ENCODE measurements around the gene PAXIP1. TPM values are rescaled to one million over a fixed set of nuclear protein-coding genes. Genes with fewer than 3 reads are reported as not detected.

Gene PAXIP1
- total and polyA plus RNA-seq, 7 donors: 4.2 to 13.6 (median 9.2) TPM

GRCh38 chr7:154911411-154911810 lies 91.5 kb downstream of the PAXIP1 start:
- H3K4me1 ChIP-seq: peaks cover 0 to 11% (median 9%) of the 10 kb centered on the region in 4 donors
- no peaks in the 10 kb centered on the region for H3K36me3 ChIP-seq
- TF ChIP-seq POLR2A (IDR thresholded peaks at IDR 0.05): no peak
- TF ChIP-seq POLR2AphosphoS5 (IDR thresholded peaks at IDR 0.05): no peak
- TF ChIP-seq CTCF (IDR thresholded peaks at IDR 0.05): no peak
- no peak for TF ChIP-seq EP300 (IDR thresholded peaks at IDR 0.05)
- no peaks in the 10 kb centered on the region for H3K9me3 ChIP-seq
- DNase-seq: no peak
- H3K4me3 ChIP-seq: no peak overlapping the region
- no peak overlapping the region for H3K27ac ChIP-seq
- intact Hi-C loops (cut with DNase I): no loop called here
- peaks cover 6 to 51% (median 16%) of the 10 kb centered on the region in 3 donors for H3K27me3 ChIP-seq
- 91 to 95% methylated on average over 2 of the region's 2 CpGs for WGBS, 2 donors

DNA sequence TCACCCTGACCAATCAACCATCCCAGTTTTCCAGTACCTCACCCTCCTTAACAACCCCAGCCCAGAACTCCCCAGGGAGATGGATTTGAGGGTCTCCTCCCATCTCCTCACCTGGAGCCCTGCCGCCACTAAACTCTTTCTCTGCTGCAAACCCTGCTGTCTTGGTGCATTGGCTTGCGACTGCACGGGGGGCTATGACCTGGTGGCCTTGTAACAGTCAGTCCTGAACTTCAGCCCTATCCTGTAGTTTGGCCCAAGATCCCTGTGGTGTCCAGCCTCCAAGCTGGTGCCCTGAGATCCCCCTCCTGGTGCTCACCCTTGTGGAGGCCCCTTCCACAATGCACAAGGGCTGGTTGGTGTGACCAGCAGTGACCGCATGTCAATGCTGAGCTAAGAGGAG lies 91.9 kb downstream of the PAXIP1 start:
- H3K4me1 ChIP-seq: peaks cover 0 to 11% (median 9%) of the 10 kb centered on the region in 4 donors
- H3K27me3 ChIP-seq: peaks cover 6 to 47% (median 16%) of the 10 kb centered on the region in 3 donors
- H3K27ac ChIP-seq: no peak overlapping the region
- WGBS, 2 donors: 96 to 98% methylated on average over 4 of the region's 4 CpGs
- intact Hi-C loops (cut with DNase I): no loop called here
- TF ChIP-seq POLR2AphosphoS5 (IDR thresholded peaks at IDR 0.05) (no peak), POLR2A (IDR thresholded peaks at IDR 0.05) (no peak), CTCF (IDR thresholded peaks at IDR 0.05) (no peak), EP300 (IDR thresholded peaks at IDR 0.05) (no peak)
- H3K36me3 ChIP-seq: no peaks in the 10 kb centered on the region
- H3K9me3 ChIP-seq: no peaks in the 10 kb centered on the region
- DNase-seq: no peak
- H3K4me3 ChIP-seq: no peak overlapping the region

GRCh38 chr7:154910125-154910524 lies 92.8 kb downstream of the PAXIP1 start:
- no peak for TF ChIP-seq POLR2A (IDR thresholded peaks at IDR 0.05)
- TF ChIP-seq POLR2AphosphoS5 (IDR thresholded peaks at IDR 0.05): no peak
- no peak for TF ChIP-seq CTCF (IDR thresholded peaks at IDR 0.05)
- no peak for TF ChIP-seq EP300 (IDR thresholded peaks at IDR 0.05)
- DNase-seq: no peak
- intact Hi-C loops (cut with DNase I): no loop called here
- H3K36me3 ChIP-seq: no peaks in the 10 kb centered on the region
- peaks cover 6 to 38% (median 13%) of the 10 kb centered on the region in 3 donors for H3K27me3 ChIP-seq
- 73 to 74% methylated on average over 4 of the region's 4 CpGs for WGBS, 2 donors
- H3K9me3 ChIP-seq: no peaks in the 10 kb centered on the region
- no peak overlapping the region for H3K4me3 ChIP-seq
- H3K4me1 ChIP-seq: peaks cover 0 to 11% (median 9%) of the 10 kb centered on the region in 4 donors
- no peak overlapping the region for H3K27ac ChIP-seq

DNA sequence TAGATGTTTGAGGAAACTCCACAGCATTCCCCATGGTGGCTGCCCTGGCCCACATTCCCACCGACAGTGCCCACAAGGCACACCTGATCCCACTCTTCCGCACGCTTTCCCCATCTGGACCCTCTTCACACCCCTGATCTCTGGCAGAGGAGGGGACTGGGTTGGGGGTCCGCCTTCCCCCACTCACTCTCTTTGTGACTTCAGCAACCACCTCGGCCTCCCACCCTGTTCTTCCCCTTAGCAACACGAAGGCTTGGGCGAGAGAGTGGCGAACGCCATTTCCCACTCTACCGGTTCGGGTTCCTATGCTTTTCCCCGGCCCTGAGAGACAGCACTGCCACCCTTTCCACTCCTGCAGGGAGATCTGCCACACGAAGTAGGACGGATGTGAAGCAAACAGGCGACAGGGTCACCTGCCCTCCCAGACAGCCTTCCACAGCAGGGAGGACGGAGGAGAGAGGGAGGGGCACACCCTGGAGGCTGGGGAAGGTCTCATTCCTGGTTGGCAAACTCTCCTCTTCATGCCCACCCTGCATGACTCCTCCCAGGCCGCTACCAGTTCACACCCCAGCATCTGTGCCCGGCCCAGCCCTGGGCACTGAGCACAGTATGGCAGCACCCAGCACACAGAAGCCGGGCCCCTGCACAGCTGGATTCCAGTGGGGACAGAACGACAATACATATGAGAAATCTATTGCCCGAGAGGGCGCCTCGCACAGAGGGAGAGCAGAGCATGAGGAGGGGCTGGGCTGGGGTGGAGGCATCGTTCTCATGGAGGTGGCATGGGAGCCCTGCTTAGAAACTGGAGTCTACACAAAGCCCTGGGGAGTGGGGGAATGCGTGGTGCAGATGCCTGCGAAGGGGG lies 93.5 kb downstream of the PAXIP1 start:
- no peak for DNase-seq
- intact Hi-C loops (cut with DNase I): no loop called here
- peaks cover 5 to 32% (median 6%) of the 10 kb centered on the region in 3 donors for H3K27me3 ChIP-seq

More for the DNA sequence above, 93.5 kb downstream of the PAXIP1 start:
- no peak overlapping the region for H3K27ac ChIP-seq
- no peak overlapping the region for H3K4me3 ChIP-seq
- no peaks in the 10 kb centered on the region for H3K9me3 ChIP-seq
- WGBS, 2 donors: 83 to 84% methylated on average over 26 of the region's 26 CpGs
- peaks cover 0 to 11% (median 8%) of the 10 kb centered on the region in 4 donors for H3K4me1 ChIP-seq
- H3K36me3 ChIP-seq: no peaks in the 10 kb centered on the region
- no peak for TF ChIP-seq EP300 (IDR thresholded peaks at IDR 0.05)

All from sigmoid colon (tissue), 7 donors.